Anterior cingulate cortex (tissue), 58 donors: ENCODE data around the gene PAAF1.
A peak's percentile ranks its signal among the peaks of the same experiment; 100 is the strongest.

Experiments used
- DNase-seq, 58 donors: peaks; one replicate each; lab custom pipeline; 2025; lab: John Stamatoyannopoulos, UW

Gene PAAF1

GRCh38 chr11:73876424-73877310 lies at the start of gene PAAF1, which contains the start of gene COA4:
Gene PAAF1 (plus strand): TSS chr11:73876999. CDS start chr11:73877022, 23 bp downstream.
Gene COA4 (minus strand): TSS chr11:73876846. CDS start chr11:73873378, 3,468 bp downstream.
- peak; percentile 55 to 97 (median 91) for DNase-seq

- DNase-seq: no peak
These were observed 46.5 kb upstream of the PAAF1 start for GRCh38 chr11:73830261-73830660.

- no peak for DNase-seq
These were observed 43.7 kb upstream of the PAAF1 start for GRCh38 chr11:73833067-73833466.

GRCh38 chr11:73838443-73839122 lies 38.2 kb upstream of the PAAF1 start:
- DNase-seq: peak in 6 of 58 donors; percentile 4 to 18 (median 9)

- DNase-seq: no peak
These were observed 37.7 kb upstream of the PAAF1 start for GRCh38 chr11:73839123-73839457.

GRCh38 chr11:73851046-73851764 lies 25.6 kb upstream of the PAAF1 start:
- no peak for DNase-seq

GRCh38 chr11:73852049-73852448 lies 24.8 kb upstream of the PAAF1 start:
- DNase-seq: no peak

GRCh38 chr11:73854680-73855079 lies 22.1 kb upstream of the PAAF1 start:
- no peak for DNase-seq

- DNase-seq: peak in 35 of 58 donors; percentile 6 to 87 (median 36)
These were observed 20.7 kb upstream of the PAAF1 start for GRCh38 chr11:73856031-73856567.

- no peak for DNase-seq
These were observed 17.1 kb upstream of the PAAF1 start for GRCh38 chr11:73859671-73860070.

- no peak for DNase-seq
These were observed 16.6 kb upstream of the PAAF1 start for GRCh38 chr11:73860202-73860601.

GRCh38 chr11:73862986-73863385 lies 13.8 kb upstream of the PAAF1 start:
- DNase-seq: no peak

- DNase-seq: no peak
These were observed 10.7 kb upstream of the PAAF1 start for GRCh38 chr11:73866095-73866579.

- DNase-seq: no peak
These were observed 10.2 kb upstream of the PAAF1 start for GRCh38 chr11:73866586-73866996.

GRCh38 chr11:73869332-73869949 lies 7.4 kb upstream of the PAAF1 start:
- no peak for DNase-seq

GRCh38 chr11:73870261-73870660 lies 6.5 kb upstream of the PAAF1 start:
- DNase-seq: no peak

- no peak for DNase-seq
These were observed 3.9 kb upstream of the PAAF1 start for GRCh38 chr11:73872749-73873357.

GRCh38 chr11:73875380-73875779 lies 1.4 kb upstream of the PAAF1 start:
- no peak for DNase-seq

- no peak for DNase-seq
These were observed 959 bp upstream of the PAAF1 start for GRCh38 chr11:73875840-73876239.

- no peak for DNase-seq
These were observed 2.0 kb downstream of the PAAF1 start for GRCh38 chr11:73878771-73879170.
